ENCODE data around the gene GPR39. TPM values are rescaled to one million over a fixed set of nuclear protein-coding genes. Genes with fewer than 3 reads are reported as not detected.

GPR39 gene
- total and polyA plus RNA-seq, 3 experiments from 2014 or later, result not detected

GRCh38 chr2:132415256-132415914, 1.2 kb upstream of the GPR39 start:
- no peaks in the 10 kb centered on the region for H3K36me3 Mint-ChIP-seq
- CTCF ChIA-PET, result no interaction called here
- POLR2A ChIA-PET, result no interaction called here
- Histone ChIP-seq H3K4me3 (ENCODE audit: low read length) (no peak overlapping the region), H3K9me3 (ENCODE audit: low read length) (no peaks in the 10 kb centered on the region), H3K27me3 (ENCODE audit: insufficient read depth, low read length, poor library complexity, severe bottlenecking) (no peaks in the 10 kb centered on the region), H3K4me1 (ENCODE audit: insufficient read depth, low read length) (no peaks in the 10 kb centered on the region), H3K27ac (ENCODE audit: low read depth, low read length) (no peak overlapping the region), H3K36me3 (ENCODE audit: insufficient read depth, low read length) (no peaks in the 10 kb centered on the region)
- H3K9me3 Mint-ChIP-seq, result peaks cover 0 to 8% (median 2%) of the 10 kb centered on the region in 5 donors
- H3K27ac Mint-ChIP-seq, result no peak overlapping the region
- H3K4me3 Mint-ChIP-seq, result no peak overlapping the region
- DNase-seq, result no peak
- peaks cover 7 to 10% of the 10 kb centered on the region in 2 donors for H3K27me3 Mint-ChIP-seq
- no peaks in the 10 kb centered on the region for H3K4me1 Mint-ChIP-seq

GRCh38 chr2:132415915-132416722, 486 bp upstream of the GPR39 start:
- no peaks in the 10 kb centered on the region for H3K27me3 ChIP-seq (ENCODE audit: insufficient read depth, low read length, poor library complexity, severe bottlenecking)
- H3K9me3 Mint-ChIP-seq, result peaks cover 0 to 6% (median 0%) of the 10 kb centered on the region in 5 donors
- ChIA-PET CTCF (no interaction called here), POLR2A (no interaction called here)
- H3K4me3 ChIP-seq (ENCODE audit: low read length), result no peak overlapping the region
- H3K27me3 Mint-ChIP-seq, result peaks cover 7 to 10% of the 10 kb centered on the region in 2 donors
- H3K36me3 Mint-ChIP-seq, result no peaks in the 10 kb centered on the region
- no peak overlapping the region for H3K4me3 Mint-ChIP-seq
- H3K9me3 ChIP-seq (ENCODE audit: low read length), result no peaks in the 10 kb centered on the region
- no peaks in the 10 kb centered on the region for H3K36me3 ChIP-seq (ENCODE audit: insufficient read depth, low read length)
- no peak overlapping the region for H3K27ac Mint-ChIP-seq
- DNase-seq, result no peak
- H3K27ac ChIP-seq (ENCODE audit: low read depth, low read length), result no peak overlapping the region
- no peaks in the 10 kb centered on the region for H3K4me1 ChIP-seq (ENCODE audit: insufficient read depth, low read length)
- H3K4me1 Mint-ChIP-seq, result no peaks in the 10 kb centered on the region

GRCh38 chr2:132417430-132418035, 928 bp downstream of the GPR39 start:
- Histone ChIP-seq H3K27ac (ENCODE audit: low read depth, low read length) (no peak overlapping the region), H3K4me3 (ENCODE audit: low read length) (no peak overlapping the region), H3K9me3 (ENCODE audit: low read length) (no peaks in the 10 kb centered on the region), H3K27me3 (ENCODE audit: insufficient read depth, low read length, poor library complexity, severe bottlenecking) (no peaks in the 10 kb centered on the region), H3K4me1 (ENCODE audit: insufficient read depth, low read length) (no peaks in the 10 kb centered on the region), H3K36me3 (ENCODE audit: insufficient read depth, low read length) (no peaks in the 10 kb centered on the region)
- peaks cover 7 to 10% of the 10 kb centered on the region in 2 donors for H3K27me3 Mint-ChIP-seq
- ChIA-PET CTCF (no interaction called here), POLR2A (no interaction called here)
- H3K9me3 Mint-ChIP-seq, result peaks cover 0 to 3% (median 0%) of the 10 kb centered on the region in 5 donors
- H3K36me3 Mint-ChIP-seq, result no peaks in the 10 kb centered on the region
- H3K27ac Mint-ChIP-seq, result no peak overlapping the region
- H3K4me3 Mint-ChIP-seq, result no peak overlapping the region
- DNase-seq, result no peak
- H3K4me1 Mint-ChIP-seq, result no peaks in the 10 kb centered on the region

GRCh38 chr2:132419235-132419634, 2.6 kb downstream of the GPR39 start:
- Mint-ChIP-seq H3K36me3 (no peaks in the 10 kb centered on the region), H3K9me3 (peaks cover 0 to 6% (median 0%) of the 10 kb centered on the region in 5 donors), H3K27me3 (peaks cover 7 to 10% of the 10 kb centered on the region in 2 donors), H3K4me3 (no peak overlapping the region), H3K27ac (no peak overlapping the region), H3K4me1 (no peaks in the 10 kb centered on the region)
- DNase-seq, result no peak
- H3K4me3 ChIP-seq (ENCODE audit: low read length), result no peak overlapping the region
- no peaks in the 10 kb centered on the region for H3K9me3 ChIP-seq (ENCODE audit: low read length)
- H3K4me1 ChIP-seq (ENCODE audit: insufficient read depth, low read length), result no peaks in the 10 kb centered on the region
- ChIA-PET CTCF (no interaction called here), POLR2A (no interaction called here)
- H3K27ac ChIP-seq (ENCODE audit: low read depth, low read length), result no peak overlapping the region
- H3K27me3 ChIP-seq (ENCODE audit: insufficient read depth, low read length, poor library complexity, severe bottlenecking), result no peaks in the 10 kb centered on the region
- H3K36me3 ChIP-seq (ENCODE audit: insufficient read depth, low read length), result no peaks in the 10 kb centered on the region

- no peaks in the 10 kb centered on the region for H3K4me1 ChIP-seq (ENCODE audit: insufficient read depth, low read length)
- POLR2A ChIA-PET, result no interaction called here
- H3K9me3 Mint-ChIP-seq, result peaks cover 0 to 6% (median 1%) of the 10 kb centered on the region in 5 donors
- no peak overlapping the region for H3K4me3 Mint-ChIP-seq
- H3K9me3 ChIP-seq (ENCODE audit: low read length), result no peaks in the 10 kb centered on the region
- no peak overlapping the region for H3K27ac ChIP-seq (ENCODE audit: low read depth, low read length)
- no peaks in the 10 kb centered on the region for H3K36me3 Mint-ChIP-seq
- H3K4me1 Mint-ChIP-seq, result no peaks in the 10 kb centered on the region
- DNase-seq, result no peak
- peaks cover 7 to 10% of the 10 kb centered on the region in 2 donors for H3K27me3 Mint-ChIP-seq
- no peak overlapping the region for H3K27ac Mint-ChIP-seq
- no peak overlapping the region for H3K4me3 ChIP-seq (ENCODE audit: low read length)
- CTCF ChIA-PET, result no interaction called here
- H3K36me3 ChIP-seq (ENCODE audit: insufficient read depth, low read length), result no peaks in the 10 kb centered on the region
- no peaks in the 10 kb centered on the region for H3K27me3 ChIP-seq (ENCODE audit: insufficient read depth, low read length, poor library complexity, severe bottlenecking)
Observed at GRCh38 chr2:132419941-132420340, 3.3 kb downstream of the GPR39 start.

GRCh38 chr2:132420816-132421805, 4.5 kb downstream of the GPR39 start:
- no peaks in the 10 kb centered on the region for H3K27me3 ChIP-seq (ENCODE audit: insufficient read depth, low read length, poor library complexity, severe bottlenecking)
- no peak for DNase-seq
- Mint-ChIP-seq H3K36me3 (no peaks in the 10 kb centered on the region), H3K4me3 (no peak overlapping the region), H3K4me1 (no peaks in the 10 kb centered on the region), H3K27me3 (peaks cover 0 to 4% of the 10 kb centered on the region in 2 donors), H3K27ac (no peak overlapping the region), H3K9me3 (peaks cover 0 to 3% (median 2%) of the 10 kb centered on the region in 5 donors)
- no peaks in the 10 kb centered on the region for H3K36me3 ChIP-seq (ENCODE audit: insufficient read depth, low read length)
- no peak overlapping the region for H3K4me3 ChIP-seq (ENCODE audit: low read length)
- no peaks in the 10 kb centered on the region for H3K4me1 ChIP-seq (ENCODE audit: insufficient read depth, low read length)
- H3K9me3 ChIP-seq (ENCODE audit: low read length), result no peaks in the 10 kb centered on the region
- CTCF ChIA-PET, result no interaction called here
- POLR2A ChIA-PET, result no interaction called here
- H3K27ac ChIP-seq (ENCODE audit: low read depth, low read length), result no peak overlapping the region

DNA sequence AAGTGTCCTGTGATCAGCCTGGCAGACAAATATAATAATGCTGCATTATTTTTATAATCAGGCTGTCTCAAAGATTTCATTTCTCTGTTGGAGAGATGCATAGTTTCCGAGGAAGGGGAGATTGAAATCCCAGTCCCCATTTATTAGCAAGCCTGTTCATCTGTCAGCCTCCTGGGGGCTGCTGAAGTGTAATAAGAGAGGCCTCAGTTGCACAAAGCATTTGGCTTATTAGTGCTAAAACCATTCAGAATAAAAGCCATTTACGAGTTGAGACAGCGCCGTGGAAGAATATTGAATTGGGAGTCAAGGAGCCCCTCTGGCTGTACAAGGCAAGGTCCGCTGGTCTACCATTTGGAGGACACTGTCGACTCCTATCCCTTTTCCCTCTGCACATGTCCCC, 6.1 kb downstream of the GPR39 start:
- Mint-ChIP-seq H3K9me3 (peaks cover 0 to 3% (median 0%) of the 10 kb centered on the region in 5 donors), H3K4me3 (no peak overlapping the region), H3K27me3 (peaks cover 0 to 4% of the 10 kb centered on the region in 2 donors), H3K27ac (no peak overlapping the region), H3K36me3 (no peaks in the 10 kb centered on the region), H3K4me1 (no peaks in the 10 kb centered on the region)
- ChIA-PET POLR2A (no interaction called here), CTCF (no interaction called here)
- Histone ChIP-seq H3K4me1 (ENCODE audit: insufficient read depth, low read length) (no peaks in the 10 kb centered on the region), H3K4me3 (ENCODE audit: low read length) (no peak overlapping the region), H3K9me3 (ENCODE audit: low read length) (no peaks in the 10 kb centered on the region), H3K27me3 (ENCODE audit: insufficient read depth, low read length, poor library complexity, severe bottlenecking) (no peaks in the 10 kb centered on the region), H3K36me3 (ENCODE audit: insufficient read depth, low read length) (no peaks in the 10 kb centered on the region), H3K27ac (ENCODE audit: low read depth, low read length) (no peak overlapping the region)
- DNase-seq, result no peak

Data from CD8-positive, alpha-beta memory T cell (primary cell).